Ammon's horn (tissue), 1 donor: ENCODE measurements around the gene OR6C74.

ENCODE experiments used
- DNase-seq: peaks from one replicate; pipeline ENCODE4 v3.0.0-alpha.2; 2016; ENCODE audit warnings: low spot score

OR6C74 gene

DNA sequence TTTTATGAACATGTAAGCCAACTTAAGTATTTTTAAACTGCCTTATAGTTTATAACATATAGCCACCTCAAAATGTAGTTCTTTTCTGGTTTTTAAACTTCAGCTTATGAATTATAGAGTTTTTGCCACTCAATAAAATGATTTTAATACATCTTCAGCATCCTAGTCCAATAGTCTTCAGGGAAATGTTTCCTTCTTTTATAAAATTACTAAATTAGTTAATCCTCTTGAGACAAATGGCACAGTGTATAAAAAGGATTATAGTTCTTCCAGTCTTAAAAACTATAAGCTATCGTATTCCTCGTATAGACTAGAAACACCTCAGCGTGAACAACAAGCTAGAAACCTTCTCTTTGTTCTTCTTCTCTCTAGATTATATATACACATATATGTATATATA is at the start of gene OR6C74:
TSS of gene OR6C74 (plus strand) at position 301 of the 400 bp plus-strand sequence. CDS start 2,679 bp downstream, outside the sequence.
- no peak for DNase-seq

DNA sequence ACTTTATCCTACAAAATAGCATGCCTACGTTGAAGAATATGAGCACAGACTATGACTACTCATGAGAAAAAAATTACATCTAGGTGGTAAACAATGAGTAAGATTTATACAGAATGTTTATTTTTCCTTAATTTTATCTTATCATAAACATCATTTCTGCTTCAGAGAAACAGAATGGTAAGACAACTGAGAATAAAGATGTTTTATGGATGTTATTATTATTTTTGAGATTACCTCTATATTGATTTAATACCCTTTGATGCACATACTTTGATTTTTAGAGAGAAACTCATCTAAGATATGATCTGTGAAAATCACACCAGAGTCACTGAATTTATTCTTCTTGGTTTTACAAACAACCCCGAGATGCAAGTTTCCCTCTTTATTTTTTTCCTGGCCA is 23.7 kb upstream of the OR6C74 start, which contains the start of gene OR10A7:
TSS of gene OR10A7 (plus strand) at position 301 of the 400 bp plus-strand sequence. CDS start at position 301, 0 bp downstream.
- no peak for DNase-seq

DNA sequence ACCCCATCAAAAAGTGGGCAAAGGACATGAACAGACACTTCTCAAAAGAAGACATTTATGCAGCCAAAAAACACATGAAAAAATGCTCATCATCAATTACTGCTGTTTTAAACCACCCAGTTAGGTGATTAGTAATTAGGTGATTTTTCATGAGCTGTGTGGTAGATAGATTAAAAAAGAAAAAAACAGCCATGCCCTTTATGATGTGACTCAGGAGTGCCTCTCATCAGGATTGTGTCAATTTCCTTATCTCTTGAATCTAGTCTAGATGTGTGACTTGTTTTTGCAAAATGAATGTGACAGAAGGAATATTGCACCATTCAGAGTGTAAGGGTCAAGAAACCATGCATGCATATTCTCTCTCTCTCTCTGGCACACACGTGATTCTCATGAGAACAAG is 17.9 kb upstream of the OR6C74 start:
- DNase-seq, result no peak

DNA sequence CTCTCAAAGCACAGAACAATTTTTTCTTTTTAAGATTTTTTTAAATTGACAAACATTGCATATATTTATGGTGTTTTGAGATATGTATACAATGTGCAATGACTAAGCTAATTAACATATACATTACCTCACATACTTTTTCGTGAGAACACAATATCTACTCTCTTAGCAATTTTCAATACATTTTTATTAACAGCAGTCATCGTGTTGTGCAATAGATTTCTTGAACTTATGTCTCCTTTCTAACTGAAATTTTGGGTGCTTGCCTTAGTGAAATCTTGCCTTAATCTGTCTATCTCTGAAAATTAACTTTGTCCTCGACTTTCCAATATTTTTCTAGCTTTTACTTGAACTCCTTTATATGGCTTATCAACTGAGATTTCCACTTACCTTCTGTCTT is 16.8 kb upstream of the OR6C74 start:
- no peak for DNase-seq

DNA sequence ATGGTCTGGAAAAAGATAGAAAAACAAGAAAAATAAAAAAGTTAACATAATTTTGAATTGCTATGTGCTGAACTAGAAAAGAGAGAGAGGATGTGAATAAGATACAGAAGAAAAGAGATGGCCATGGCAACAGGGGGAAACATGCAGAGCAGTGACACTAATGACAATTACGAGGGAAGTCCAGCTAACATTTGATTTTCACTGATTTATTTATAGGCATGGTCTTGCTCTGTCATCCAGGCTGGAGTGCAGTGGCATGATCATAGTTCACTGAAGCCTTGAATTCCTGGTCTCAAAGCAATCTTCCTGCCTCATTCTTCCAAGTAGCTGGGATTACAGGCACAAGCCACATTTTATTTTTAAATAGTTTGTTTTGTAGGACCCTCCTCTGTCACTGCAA is 1.8 kb downstream of the OR6C74 start:
- no peak for DNase-seq

DNA sequence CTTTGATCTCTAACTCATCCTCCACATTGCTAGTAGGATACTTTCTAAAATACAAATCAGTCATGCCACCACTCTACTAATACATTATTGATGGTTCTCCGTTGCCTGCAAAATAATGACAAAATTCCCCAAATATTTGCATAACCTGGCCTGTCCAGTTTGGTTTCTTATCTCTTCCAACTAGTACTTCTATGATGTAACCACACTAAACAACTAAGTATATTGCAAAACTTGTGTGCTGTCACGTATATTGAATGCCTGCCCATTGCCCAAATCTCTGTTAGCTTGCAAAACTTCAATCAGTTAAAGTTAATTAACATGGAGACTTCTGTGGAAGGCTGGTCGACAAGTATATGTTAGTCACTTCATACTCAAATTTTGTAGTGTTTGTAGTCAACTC is 6.5 kb downstream of the OR6C74 start:
- DNase-seq, result no peak

DNA sequence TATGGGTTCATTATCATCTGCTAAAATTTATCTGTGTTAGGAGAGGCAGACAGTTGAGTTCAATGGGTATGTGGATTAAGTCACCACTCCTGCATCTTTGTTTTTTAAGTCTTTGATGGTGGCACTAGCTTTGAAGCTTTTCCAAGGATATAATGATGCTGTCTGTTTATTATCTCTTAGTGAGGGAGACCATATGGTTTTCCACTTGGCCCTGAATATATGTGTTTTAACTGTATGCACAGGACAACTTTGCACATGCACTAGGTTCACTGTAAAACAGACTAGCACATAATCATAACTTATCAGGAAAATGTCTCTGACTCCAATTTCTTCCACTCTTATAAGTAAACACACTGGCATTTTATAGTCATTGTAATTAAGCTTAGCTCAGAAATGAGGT is 8.9 kb downstream of the OR6C74 start:
- DNase-seq, result no peak

GRCh38 chr12:55256831-55257230 is 12.4 kb downstream of the OR6C74 start:
- no peak for DNase-seq

GRCh38 chr12:55258303-55258702 is 13.9 kb downstream of the OR6C74 start:
- DNase-seq, result no peak

DNA sequence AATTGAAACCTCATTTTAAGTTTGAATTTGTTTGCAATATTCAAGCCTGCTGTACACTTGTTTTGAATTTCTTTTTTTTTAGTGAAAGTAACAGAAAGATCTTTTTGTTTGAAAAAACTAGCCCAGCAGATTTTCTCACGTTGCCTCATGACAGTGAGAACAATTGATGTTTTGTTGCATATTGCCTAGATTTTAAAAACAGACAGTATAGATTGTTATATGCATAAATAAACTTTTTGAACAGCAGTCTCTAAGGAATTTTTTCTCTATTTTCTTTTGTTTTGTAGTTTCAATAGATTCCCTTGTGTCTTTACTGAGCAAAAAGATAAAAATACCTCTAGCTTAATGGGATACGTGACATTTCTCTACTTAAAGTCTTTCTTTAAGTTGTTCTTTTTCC is 36.6 kb downstream of the OR6C74 start:
- DNase-seq, result no peak

DNA sequence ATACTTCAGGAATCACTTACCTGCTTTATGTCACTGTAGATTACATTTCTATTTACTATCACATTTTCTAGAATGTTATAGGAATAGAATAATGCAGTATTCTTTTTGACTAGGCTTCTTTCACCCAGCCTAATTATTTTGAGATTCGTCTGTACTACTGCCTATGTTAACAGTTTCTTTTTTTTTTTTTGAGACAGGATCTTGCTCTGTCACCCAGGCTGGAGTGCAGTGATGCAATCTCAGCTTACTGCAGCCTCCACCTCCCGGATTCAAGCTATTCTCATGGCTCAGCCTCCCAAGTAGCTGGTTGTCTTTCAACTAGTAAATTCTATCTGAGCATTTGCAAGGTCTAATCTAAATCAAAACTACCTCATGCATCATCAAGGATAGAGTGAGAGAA is 45.6 kb downstream of the OR6C74 start:
- no peak for DNase-seq
